HFFc6 (cell line): ENCODE results near the gene LAPTM5. TPM values are rescaled to one million over a fixed set of nuclear protein-coding genes. Genes with fewer than 3 reads are reported as not detected.

ENCODE experiments used
- DNase-seq: peaks from one replicate; pipeline ENCODE4 v3.0.0-alpha.2; 2018
- H3K27ac Mint-ChIP-seq: 2 replicates; pipeline ENCODE4 v1.8.0; 2020; ENCODE audit warnings: mild to moderate bottlenecking, mixed read lengths
- H3K27me3 Mint-ChIP-seq: 2 replicates; pipeline ENCODE4 v1.8.0; 2021; ENCODE audit warnings: mild to moderate bottlenecking, moderate library complexity, mixed read lengths; ENCODE audit not compliant: insufficient read depth
- H3K36me3 Mint-ChIP-seq: 2 replicates; pipeline ENCODE4 v1.8.0; 2021; ENCODE audit warnings: low read depth, mixed read lengths
- H3K4me1 Mint-ChIP-seq: 2 replicates; pipeline ENCODE4 v1.8.0; 2020; ENCODE audit warnings: low read depth, mixed read lengths
- H3K4me3 Mint-ChIP-seq: 2 replicates; pipeline ENCODE4 v1.8.0; 2020; ENCODE audit warnings: mild to moderate bottlenecking, moderate library complexity, mixed read lengths
- H3K9me3 Mint-ChIP-seq: 2 replicates; pipeline ENCODE4 v1.8.0; 2020; ENCODE audit warnings: mild to moderate bottlenecking, mixed read lengths
- total RNA-seq, 6 experiments: library from RNA; stranded (reverse); fragmentation: NEBNext Ultra II Directional; extraction: Animal tissue kit (Norgen Biotek cat#: 25700); gene quantifications; 2 replicates in 1 of 6; 3 replicates in 5 of 6; pipeline ENCODE4 v1.2.3, GENCODE V29; 2021
- TF ChIP-seq, protein P1 (sequence below): fragments of 200-600 bp; sonication (generic); IDR thresholded peaks from 2 replicates; pipeline ENCODE4 v1.5.0; 2021; ENCODE audit warnings: antibody characterized with exemption, mild to moderate bottlenecking

The LAPTM5 gene
- total RNA-seq, 6 experiments from 2014 or later, result 0.38 to 0.81 (median 0.63) TPM

DNA sequence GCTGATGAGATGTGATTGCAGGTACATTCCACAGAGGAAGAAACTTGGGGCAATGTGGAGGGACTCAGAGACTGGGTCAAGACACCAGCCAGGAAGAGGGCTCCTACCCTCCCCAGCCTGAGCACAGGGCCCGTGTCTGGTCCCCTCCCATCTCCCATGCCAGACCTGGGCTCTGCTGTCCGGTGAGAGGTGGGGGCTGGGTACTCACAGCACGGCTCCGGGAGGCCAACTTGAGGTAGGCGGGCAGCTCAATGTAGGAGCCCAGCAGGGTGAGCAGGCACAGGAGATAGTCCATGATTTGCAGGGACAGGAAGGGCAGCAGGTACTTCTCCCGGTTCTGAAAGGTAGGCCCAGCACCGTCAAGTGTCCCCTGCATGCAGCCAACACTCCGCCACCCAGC is 18.0 kb downstream of the LAPTM5 start:
- no peaks in the 10 kb centered on the region for H3K36me3 Mint-ChIP-seq
- DNase-seq, result no peak
- peaks cover 7% of the 10 kb centered on the region for H3K4me1 Mint-ChIP-seq
- H3K27ac Mint-ChIP-seq, result no peak overlapping the region
- peaks cover 22% of the 10 kb centered on the region for H3K27me3 Mint-ChIP-seq
- TF ChIP-seq, protein P1, sequence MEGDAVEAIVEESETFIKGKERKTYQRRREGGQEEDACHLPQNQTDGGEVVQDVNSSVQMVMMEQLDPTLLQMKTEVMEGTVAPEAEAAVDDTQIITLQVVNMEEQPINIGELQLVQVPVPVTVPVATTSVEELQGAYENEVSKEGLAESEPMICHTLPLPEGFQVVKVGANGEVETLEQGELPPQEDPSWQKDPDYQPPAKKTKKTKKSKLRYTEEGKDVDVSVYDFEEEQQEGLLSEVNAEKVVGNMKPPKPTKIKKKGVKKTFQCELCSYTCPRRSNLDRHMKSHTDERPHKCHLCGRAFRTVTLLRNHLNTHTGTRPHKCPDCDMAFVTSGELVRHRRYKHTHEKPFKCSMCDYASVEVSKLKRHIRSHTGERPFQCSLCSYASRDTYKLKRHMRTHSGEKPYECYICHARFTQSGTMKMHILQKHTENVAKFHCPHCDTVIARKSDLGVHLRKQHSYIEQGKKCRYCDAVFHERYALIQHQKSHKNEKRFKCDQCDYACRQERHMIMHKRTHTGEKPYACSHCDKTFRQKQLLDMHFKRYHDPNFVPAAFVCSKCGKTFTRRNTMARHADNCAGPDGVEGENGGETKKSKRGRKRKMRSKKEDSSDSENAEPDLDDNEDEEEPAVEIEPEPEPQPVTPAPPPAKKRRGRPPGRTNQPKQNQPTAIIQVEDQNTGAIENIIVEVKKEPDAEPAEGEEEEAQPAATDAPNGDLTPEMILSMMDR, result no peak
- no peak overlapping the region for H3K4me3 Mint-ChIP-seq
- no peaks in the 10 kb centered on the region; the same call in 1 of the 2 replicates for H3K9me3 Mint-ChIP-seq

DNA sequence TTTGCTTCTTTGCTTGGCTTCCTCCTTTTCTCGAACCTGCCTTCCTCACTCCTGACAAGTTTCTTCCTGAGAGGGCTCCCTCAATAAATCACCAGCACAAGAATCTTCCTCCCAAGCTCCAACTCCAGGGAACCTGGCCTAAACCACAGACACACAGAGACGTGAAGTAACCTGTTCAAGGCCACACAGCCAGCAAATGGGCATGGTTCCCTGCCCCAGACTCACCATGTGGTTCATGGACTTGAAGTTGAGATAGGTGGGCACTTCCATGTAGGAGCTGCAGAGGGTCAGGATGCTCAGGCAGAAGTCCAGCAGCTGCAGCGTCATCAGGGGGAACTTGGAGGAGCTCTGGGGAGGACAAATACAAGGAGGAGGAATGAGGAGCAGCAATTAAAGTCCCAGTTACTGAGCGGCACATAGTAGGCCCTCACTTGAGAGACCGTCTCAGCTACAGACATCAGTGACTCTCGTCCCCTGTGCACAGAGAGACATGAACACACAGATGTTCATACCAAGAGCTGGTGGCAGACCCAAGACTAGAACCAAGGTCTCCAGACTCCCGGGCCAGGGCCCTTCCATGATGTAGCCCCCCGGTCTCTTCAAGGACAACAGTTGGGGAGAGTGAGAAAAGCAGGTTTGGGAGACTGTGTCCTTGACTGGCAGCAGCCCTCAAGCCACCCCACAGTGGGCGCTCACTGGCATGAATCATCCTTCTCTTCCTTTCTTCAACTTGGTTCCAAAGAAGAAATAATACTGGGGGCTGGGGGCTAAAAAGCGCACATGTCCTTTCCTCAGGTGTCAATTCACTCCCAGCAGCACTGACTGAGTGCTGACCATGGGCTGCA is 18.6 kb downstream of the LAPTM5 start:
- Mint-ChIP-seq H3K36me3 (no peaks in the 10 kb centered on the region), H3K4me1 (peaks cover 7% of the 10 kb centered on the region), H3K27me3 (peaks cover 22% of the 10 kb centered on the region), H3K27ac (no peak overlapping the region), H3K9me3 (no peaks in the 10 kb centered on the region; the same call in 1 of the 2 replicates), H3K4me3 (no peak overlapping the region)
- TF ChIP-seq, protein P1, result no peak
- DNase-seq, result no peak

DNA sequence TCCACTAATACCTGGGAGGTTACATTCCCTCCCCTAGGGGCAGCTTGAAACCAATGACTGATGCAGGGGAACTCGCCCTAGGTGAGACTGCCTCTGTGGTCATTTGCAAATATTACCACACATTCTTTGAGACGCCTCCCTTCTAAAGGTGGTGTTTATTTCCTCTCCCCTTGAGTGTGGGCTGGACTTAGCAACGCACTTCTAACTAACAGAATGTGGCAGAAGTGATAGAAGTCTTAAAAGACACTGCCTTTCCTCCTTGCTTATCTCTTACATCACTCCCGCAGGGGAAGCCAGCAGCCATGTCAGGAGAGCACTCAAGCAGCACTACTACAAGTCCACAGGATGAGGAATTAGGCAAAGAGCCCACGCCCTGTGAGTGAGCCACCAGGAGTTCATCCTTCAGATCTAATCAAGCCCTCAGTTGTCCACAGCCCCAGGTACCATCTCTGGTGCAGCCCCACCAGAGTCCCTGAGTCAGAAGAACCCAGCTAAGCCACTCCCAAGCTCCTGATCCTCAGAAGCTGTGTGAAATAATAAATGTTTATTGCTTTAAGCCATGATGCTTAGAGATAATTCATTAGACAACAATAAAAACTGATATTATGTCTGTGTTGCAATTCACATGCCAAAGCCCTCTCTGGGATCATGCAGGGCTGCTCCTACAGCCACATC is 19.4 kb downstream of the LAPTM5 start:
- DNase-seq, result no peak
- TF ChIP-seq, protein P1, result no peak
- H3K27me3 Mint-ChIP-seq, result peaks cover 22% of the 10 kb centered on the region
- H3K9me3 Mint-ChIP-seq, result no peaks in the 10 kb centered on the region; the same call in 1 of the 2 replicates
- no peak overlapping the region for H3K4me3 Mint-ChIP-seq
- H3K4me1 Mint-ChIP-seq, result peaks cover 7% of the 10 kb centered on the region
- no peaks in the 10 kb centered on the region for H3K36me3 Mint-ChIP-seq
- no peak overlapping the region for H3K27ac Mint-ChIP-seq

DNA sequence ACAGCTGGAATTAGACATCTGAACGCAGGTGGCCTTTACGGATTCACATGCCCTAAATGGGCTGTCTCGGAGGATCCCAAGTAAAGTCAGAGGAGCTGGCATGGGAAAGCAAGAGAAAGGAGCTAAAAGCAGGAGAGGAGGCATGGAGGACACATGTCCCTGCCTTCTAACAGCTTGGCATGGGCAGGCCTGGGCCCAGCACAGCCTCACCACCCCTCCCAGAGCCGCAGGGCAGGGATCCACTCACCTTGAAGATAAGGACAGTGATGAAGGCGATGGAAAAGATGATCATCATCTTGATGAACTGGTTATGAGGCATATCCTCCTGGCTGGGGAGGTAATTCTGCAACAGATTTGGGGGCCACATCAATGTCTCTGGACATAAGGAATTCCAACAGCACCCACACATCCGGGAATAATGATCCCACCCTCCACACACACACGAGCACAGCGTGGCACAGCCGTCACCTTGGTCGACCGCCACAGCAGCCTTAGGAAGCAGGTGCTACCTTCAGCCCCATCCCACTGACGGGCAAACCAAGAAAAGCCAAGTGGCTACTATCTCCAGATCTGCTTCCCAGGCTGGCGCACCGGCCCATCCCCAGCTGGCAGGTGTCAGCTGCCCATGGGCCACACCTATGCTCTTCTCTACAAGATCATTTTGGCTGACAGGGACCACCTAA is 20.1 kb downstream of the LAPTM5 start:
- TF ChIP-seq, protein P1, result no peak
- H3K27ac Mint-ChIP-seq, result no peak overlapping the region
- no peaks in the 10 kb centered on the region for H3K36me3 Mint-ChIP-seq
- peaks cover 22% of the 10 kb centered on the region for H3K27me3 Mint-ChIP-seq
- DNase-seq, result no peak
- H3K4me3 Mint-ChIP-seq, result no peak overlapping the region
- H3K9me3 Mint-ChIP-seq, result no peaks in the 10 kb centered on the region; the same call in 1 of the 2 replicates
- H3K4me1 Mint-ChIP-seq, result peaks cover 7% of the 10 kb centered on the region

DNA sequence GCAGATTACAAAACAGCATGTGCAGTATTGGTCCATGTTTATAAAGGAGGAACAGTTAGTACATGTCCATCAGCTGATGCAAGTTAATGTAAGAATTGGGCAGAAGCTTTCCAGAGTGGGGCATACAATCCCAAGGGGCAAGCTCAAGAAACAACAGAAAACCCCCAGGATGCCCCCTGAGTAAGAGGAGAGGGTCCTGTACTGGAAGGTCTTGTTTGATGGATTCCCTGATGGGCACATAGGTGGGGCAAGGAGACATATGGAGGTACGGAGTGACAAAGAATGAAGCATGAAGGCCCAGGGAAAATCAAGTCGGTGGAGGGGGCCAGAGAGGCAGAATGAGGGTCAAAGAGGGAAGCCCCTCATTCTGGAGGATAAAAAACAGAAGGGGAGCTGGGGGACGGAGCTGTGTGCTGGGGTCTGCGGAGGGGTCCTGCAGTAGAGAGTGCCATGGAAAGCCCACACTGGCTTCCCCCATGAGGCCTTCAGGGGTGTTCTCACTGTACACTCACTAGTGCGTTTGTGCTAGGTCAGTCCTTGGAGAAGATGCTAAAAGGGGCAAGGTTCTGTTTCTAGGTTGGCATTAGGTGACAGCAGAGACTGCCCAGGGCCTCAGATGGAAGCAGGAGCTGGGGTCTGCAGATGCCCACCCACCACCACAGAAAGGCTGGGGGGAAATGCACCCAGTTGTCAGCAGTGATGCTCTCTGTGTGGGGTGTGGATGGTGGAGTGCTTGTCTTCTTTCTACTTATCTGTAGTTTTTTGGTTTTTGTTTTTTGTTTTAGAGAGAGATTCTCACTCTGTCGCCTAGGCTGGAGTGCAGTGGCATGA is 21.7 kb downstream of the LAPTM5 start:
- peaks cover 25% of the 10 kb centered on the region for H3K27me3 Mint-ChIP-seq
- H3K27ac Mint-ChIP-seq, result no peak overlapping the region
- peaks cover 1% of the 10 kb centered on the region for H3K4me1 Mint-ChIP-seq
- no peaks in the 10 kb centered on the region for H3K36me3 Mint-ChIP-seq
- H3K9me3 Mint-ChIP-seq, result no peaks in the 10 kb centered on the region; the same call in 1 of the 2 replicates
- no peak for DNase-seq
- no peak overlapping the region for H3K4me3 Mint-ChIP-seq
- TF ChIP-seq, protein P1, result no peak
